ENCODE data around the gene DIO3.

GRCh38 chr14:101535232-101535631 lies 26.1 kb upstream of the DIO3 start:
- TF ChIP-seq POLR2A (IDR thresholded peaks at IDR 0.05) (no peak), CTCF (IDR thresholded peaks at IDR 0.05) (no peak)
